ENCODE results near the gene CLEC4C. TPM values are rescaled to one million over a fixed set of nuclear protein-coding genes. Genes with fewer than 3 reads are reported as not detected.

Gene CLEC4C
- total and polyA plus RNA-seq, 2 of the 4 experiments (the other 2 are of a cell fraction), result not detected

DNA sequence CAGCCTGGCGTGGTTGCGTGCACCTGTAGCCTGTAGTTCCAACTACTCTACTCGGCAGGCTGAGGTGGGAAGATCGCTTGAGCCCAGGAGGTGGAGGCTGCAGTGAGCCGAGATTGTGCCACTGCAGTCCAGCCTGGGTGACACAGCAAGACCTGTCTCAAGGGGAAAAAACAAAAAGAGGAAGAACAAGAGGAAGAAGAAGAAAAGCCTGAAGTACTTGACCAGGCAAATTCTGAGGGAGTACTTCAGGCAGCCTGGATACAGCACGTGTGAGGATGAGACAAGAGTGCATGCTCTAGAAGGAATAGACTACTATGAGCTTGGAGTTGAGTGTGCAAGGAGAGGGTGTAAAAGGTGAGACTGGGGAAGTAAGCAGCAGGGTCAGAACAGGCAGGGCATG lies 53.4 kb downstream of the CLEC4C start:
- no TSS peak for BruUV-seq (replicated peaks)
- H4K5ac ChIP-seq (ENCODE audit: low read depth, low read length), result no peak overlapping the region
- no peak overlapping the region for H2AK9ac ChIP-seq (replicated peaks; ENCODE audit: low read depth, low read length, poor library complexity)
- H2BK15ac ChIP-seq (ENCODE audit: low read depth, low read length), result no peak overlapping the region
- H3K56ac ChIP-seq (ENCODE audit: extremely low read depth, insufficient read depth, low read length), result no peak overlapping the region
- DNase-seq (no peak), ATAC-seq (ENCODE audit: low read depth) (no peak)
- H4K91ac ChIP-seq (ENCODE audit: insufficient read depth, low read depth, low read length), result no peak overlapping the region
- H3K4me3 ChIP-seq (ENCODE audit: insufficient read depth, low read depth, low read length), result no peak overlapping the region
- H3K14ac ChIP-seq (replicated peaks; ENCODE audit: low read depth, low read length), result no peak overlapping the region
- CTCF ChIA-PET, result interaction anchor here (0.6 kb wide), 1 partner anchor 31 kb away, joined by 6 read pairs; no protein-coding TSS in a partner anchor
- H2AK5ac ChIP-seq (ENCODE audit: low read depth, low read length), result no peak overlapping the region
- no peaks in the 10 kb centered on the region for H3K4me1 ChIP-seq (ENCODE audit: control insufficient read depth, insufficient read depth, low read length)
- intact Hi-C loops (cut with micrococcal nuclease) (no loop called here), dilution Hi-C loops (cut with HindIII; ENCODE audit: low sequenced_read_pairs, unreplicated experiment) (no loop called here), in situ Hi-C loops (cut with MboI; ENCODE audit: low sequenced_read_pairs) (no loop called here)
- H3K9ac ChIP-seq (ENCODE audit: low read depth, low read length), result no peak overlapping the region
- H3K36me3 ChIP-seq (ENCODE audit: control insufficient read depth, insufficient read depth, low read length), result no peaks in the 10 kb centered on the region
- no peak overlapping the region for H2AFZ ChIP-seq (replicated peaks; ENCODE audit: low read length, poor library complexity)
- no peak overlapping the region for H2BK20ac ChIP-seq (ENCODE audit: low read depth, low read length)
- H3K23ac ChIP-seq (ENCODE audit: low read depth, low read length), result no peak overlapping the region
- H3K4me2 ChIP-seq (ENCODE audit: low read depth, low read length), result no peak overlapping the region
- no peaks in the 10 kb centered on the region for H3K9me1 ChIP-seq (ENCODE audit: insufficient read depth, low read length)
- no peaks in the 10 kb centered on the region for H3K79me1 ChIP-seq (ENCODE audit: low read depth in 1 of 2, low read length in 2 of 2)
- no peak overlapping the region for H3K18ac ChIP-seq (ENCODE audit: low read depth, low read length)
- peaks cover 9% of the 10 kb centered on the region; the same call in 1 of the 2 replicates for H3K9me3 ChIP-seq (ENCODE audit: control insufficient read depth, insufficient read depth, low read length)
- POLR2A ChIA-PET (ENCODE audit: unreplicated experiment), result no interaction called here
- H3K4ac ChIP-seq (ENCODE audit: low read depth, low read length), result no peak overlapping the region
- 78% methylated on average over 4 of the region's 6 CpGs; no CpG with 5 or more reads in 1 of the 2 experiments for WGBS, 2 experiments (ENCODE audit: extremely low coverage in 2 of 2, insufficient read length in 1 of 2)
- no peak overlapping the region for H2BK5ac ChIP-seq (ENCODE audit: low read depth, low read length, poor library complexity, severe bottlenecking)
- no peaks in the 10 kb centered on the region for H4K20me1 ChIP-seq (ENCODE audit: insufficient read depth, low read length)
- no peak overlapping the region for H3K27ac ChIP-seq (ENCODE audit: insufficient read depth, low read length)
- no peak overlapping the region for H2BK120ac ChIP-seq (ENCODE audit: low read depth, low read length)
- TF ChIP-seq, protein P1, sequence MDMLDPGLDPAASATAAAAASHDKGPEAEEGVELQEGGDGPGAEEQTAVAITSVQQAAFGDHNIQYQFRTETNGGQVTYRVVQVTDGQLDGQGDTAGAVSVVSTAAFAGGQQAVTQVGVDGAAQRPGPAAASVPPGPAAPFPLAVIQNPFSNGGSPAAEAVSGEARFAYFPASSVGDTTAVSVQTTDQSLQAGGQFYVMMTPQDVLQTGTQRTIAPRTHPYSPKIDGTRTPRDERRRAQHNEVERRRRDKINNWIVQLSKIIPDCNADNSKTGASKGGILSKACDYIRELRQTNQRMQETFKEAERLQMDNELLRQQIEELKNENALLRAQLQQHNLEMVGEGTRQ (IDR thresholded peaks at IDR 0.05; ENCODE audit: low read depth, low read length), result no peak
- TF ChIP-seq MAFK (IDR thresholded peaks at IDR 0.05; ENCODE audit: low read depth, low read length), result no peak
- no peak for TF ChIP-seq MAZ (IDR thresholded peaks at IDR 0.05; ENCODE audit: borderline replicate concordance, low read depth, low read length)
- TF ChIP-seq MXI1 (IDR thresholded peaks at IDR 0.05; ENCODE audit: borderline replicate concordance, low read depth, low read length), result no peak
- TF ChIP-seq BHLHE40 (IDR thresholded peaks at IDR 0.05; ENCODE audit: low read depth, low read length), result no peak
- H4K8ac ChIP-seq (ENCODE audit: low read depth in 2 of 2, low read length in 2 of 2), result no peak overlapping the region
- H3K27me3 ChIP-seq (ENCODE audit: control insufficient read depth, insufficient read depth, low read length), result no peaks in the 10 kb centered on the region

All from IMR-90 (cell line).